ENCODE measurements around the gene TEX29. TPM values are rescaled to one million over a fixed set of nuclear protein-coding genes. Genes with fewer than 3 reads are reported as not detected.

TEX29 gene
- total RNA-seq, 1 donor from 2014 or later, result not detected

DNA sequence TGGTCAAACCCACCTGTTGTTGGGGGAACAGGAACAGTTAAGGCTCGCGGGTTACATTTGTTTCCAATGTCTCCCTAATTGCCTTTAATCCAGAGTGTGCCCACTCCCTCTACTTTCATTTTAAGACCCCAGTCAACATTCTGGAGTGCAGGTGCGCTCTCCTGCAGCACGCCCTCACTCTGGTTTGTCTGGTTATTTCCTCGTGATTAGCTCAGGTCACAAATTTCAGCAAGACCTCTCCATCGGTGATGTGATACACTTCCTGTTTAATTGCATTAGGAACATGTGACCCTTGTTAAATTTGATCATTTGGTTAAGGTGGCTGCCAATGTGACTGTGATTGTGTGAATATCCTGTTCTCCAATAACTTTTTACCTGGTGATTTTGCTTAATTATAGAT is 53.0 kb downstream of the TEX29 start:
- Histone ChIP-seq H3K27me3 (ENCODE audit: low read depth) (peaks cover 19% of the 10 kb centered on the region), H3K9me3 (replicated peaks) (peaks cover 8% of the 10 kb centered on the region), H3K4me3 (no peak overlapping the region), H3K27ac (replicated peaks) (no peak overlapping the region), H3K36me3 (no peaks in the 10 kb centered on the region), H3K4me1 (no peaks in the 10 kb centered on the region)
- intact Hi-C loops (cut with micrococcal nuclease), result no loop called here
- TF ChIP-seq, protein P1, sequence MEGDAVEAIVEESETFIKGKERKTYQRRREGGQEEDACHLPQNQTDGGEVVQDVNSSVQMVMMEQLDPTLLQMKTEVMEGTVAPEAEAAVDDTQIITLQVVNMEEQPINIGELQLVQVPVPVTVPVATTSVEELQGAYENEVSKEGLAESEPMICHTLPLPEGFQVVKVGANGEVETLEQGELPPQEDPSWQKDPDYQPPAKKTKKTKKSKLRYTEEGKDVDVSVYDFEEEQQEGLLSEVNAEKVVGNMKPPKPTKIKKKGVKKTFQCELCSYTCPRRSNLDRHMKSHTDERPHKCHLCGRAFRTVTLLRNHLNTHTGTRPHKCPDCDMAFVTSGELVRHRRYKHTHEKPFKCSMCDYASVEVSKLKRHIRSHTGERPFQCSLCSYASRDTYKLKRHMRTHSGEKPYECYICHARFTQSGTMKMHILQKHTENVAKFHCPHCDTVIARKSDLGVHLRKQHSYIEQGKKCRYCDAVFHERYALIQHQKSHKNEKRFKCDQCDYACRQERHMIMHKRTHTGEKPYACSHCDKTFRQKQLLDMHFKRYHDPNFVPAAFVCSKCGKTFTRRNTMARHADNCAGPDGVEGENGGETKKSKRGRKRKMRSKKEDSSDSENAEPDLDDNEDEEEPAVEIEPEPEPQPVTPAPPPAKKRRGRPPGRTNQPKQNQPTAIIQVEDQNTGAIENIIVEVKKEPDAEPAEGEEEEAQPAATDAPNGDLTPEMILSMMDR (IDR thresholded peaks at IDR 0.05; ENCODE audit: borderline replicate concordance), result no peak
- no peak for DNase-seq

DNA sequence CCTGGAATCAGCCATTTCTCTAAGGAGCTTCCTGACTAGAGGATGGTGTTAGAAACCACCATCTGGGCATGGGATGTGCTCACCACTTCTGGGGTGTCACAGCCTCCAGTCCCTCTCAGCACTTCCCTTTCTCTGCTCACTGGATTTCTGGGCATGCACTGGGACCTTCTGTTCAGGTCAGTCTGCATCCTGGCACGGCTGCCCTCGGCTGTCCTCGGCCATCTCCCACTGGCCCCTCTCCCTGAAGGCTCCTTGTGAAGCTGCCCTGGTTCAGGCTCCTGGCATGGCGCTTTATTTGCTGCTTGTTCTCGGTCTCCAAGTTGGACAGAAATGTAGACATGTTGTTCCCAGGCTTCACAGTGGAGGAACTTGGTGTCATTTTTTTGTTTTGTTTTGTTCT is 60.0 kb downstream of the TEX29 start:
- H3K9me3 ChIP-seq (replicated peaks), result peaks cover 15% of the 10 kb centered on the region
- no peaks in the 10 kb centered on the region for H3K36me3 ChIP-seq
- TF ChIP-seq, protein P1 (IDR thresholded peaks at IDR 0.05; ENCODE audit: borderline replicate concordance), result no peak
- H3K4me1 ChIP-seq, result no peaks in the 10 kb centered on the region
- intact Hi-C loops (cut with micrococcal nuclease), result no loop called here
- no peak overlapping the region for H3K4me3 ChIP-seq
- DNase-seq, result no peak
- peaks cover 50% of the 10 kb centered on the region for H3K27me3 ChIP-seq (ENCODE audit: low read depth)
- no peak overlapping the region for H3K27ac ChIP-seq (replicated peaks)

DNA sequence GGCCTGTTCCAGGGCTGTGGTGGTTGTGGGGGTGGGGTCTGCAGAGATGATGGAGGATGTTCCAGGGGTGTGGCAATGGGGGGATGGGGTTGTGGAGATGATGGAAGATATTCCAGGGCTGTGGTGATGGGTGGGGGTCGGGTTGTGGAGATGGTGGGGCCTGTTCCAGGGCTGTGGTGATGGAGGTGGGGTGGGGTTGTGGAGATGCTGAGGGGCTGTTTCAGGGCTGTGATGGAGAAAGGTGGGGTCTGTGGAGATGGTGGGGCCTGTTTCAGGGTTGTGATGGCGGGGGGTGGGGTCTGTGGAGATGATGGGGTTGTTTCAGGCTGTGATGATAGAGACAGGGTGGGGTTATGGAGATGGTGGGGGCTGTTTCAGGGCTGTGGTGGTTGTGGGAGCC is 62.0 kb downstream of the TEX29 start:
- no peak for DNase-seq
- H3K36me3 ChIP-seq, result no peaks in the 10 kb centered on the region
- H3K4me1 ChIP-seq, result no peaks in the 10 kb centered on the region
- peaks cover 11% of the 10 kb centered on the region for H3K9me3 ChIP-seq (replicated peaks)
- no peak overlapping the region for H3K27ac ChIP-seq (replicated peaks)
- H3K4me3 ChIP-seq, result no peak overlapping the region
- intact Hi-C loops (cut with micrococcal nuclease), result no loop called here
- H3K27me3 ChIP-seq (ENCODE audit: low read depth), result peaks cover 66% of the 10 kb centered on the region
- TF ChIP-seq, protein P1 (IDR thresholded peaks at IDR 0.05; ENCODE audit: borderline replicate concordance), result no peak

DNA sequence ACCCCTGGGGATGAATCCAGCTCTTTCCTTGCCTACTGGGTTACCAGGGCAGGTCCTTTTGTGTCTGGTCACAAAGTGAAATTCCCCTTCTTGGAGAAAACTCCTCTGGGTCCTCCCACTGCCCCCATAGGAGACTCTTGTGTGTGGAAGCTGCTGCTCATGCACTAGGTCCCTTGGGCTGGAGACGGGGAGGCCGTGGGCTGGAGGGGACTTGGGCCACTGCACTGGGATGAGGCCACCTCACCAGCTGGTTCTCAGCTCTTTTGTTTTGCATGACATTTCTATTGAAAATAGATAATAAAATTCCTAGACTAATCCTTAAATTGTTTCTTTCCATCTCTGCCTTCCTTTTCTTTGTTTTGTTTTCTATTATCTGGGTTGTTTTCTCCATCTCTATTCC is 62.4 kb downstream of the TEX29 start:
- intact Hi-C loops (cut with micrococcal nuclease), result no loop called here
- no peaks in the 10 kb centered on the region for H3K36me3 ChIP-seq
- no peaks in the 10 kb centered on the region for H3K4me1 ChIP-seq
- no peak for DNase-seq
- no peak overlapping the region for H3K27ac ChIP-seq (replicated peaks)
- H3K4me3 ChIP-seq, result no peak overlapping the region
- TF ChIP-seq, protein P1 (IDR thresholded peaks at IDR 0.05; ENCODE audit: borderline replicate concordance), result no peak
- peaks cover 71% of the 10 kb centered on the region for H3K27me3 ChIP-seq (ENCODE audit: low read depth)
- peaks cover 7% of the 10 kb centered on the region for H3K9me3 ChIP-seq (replicated peaks)

DNA sequence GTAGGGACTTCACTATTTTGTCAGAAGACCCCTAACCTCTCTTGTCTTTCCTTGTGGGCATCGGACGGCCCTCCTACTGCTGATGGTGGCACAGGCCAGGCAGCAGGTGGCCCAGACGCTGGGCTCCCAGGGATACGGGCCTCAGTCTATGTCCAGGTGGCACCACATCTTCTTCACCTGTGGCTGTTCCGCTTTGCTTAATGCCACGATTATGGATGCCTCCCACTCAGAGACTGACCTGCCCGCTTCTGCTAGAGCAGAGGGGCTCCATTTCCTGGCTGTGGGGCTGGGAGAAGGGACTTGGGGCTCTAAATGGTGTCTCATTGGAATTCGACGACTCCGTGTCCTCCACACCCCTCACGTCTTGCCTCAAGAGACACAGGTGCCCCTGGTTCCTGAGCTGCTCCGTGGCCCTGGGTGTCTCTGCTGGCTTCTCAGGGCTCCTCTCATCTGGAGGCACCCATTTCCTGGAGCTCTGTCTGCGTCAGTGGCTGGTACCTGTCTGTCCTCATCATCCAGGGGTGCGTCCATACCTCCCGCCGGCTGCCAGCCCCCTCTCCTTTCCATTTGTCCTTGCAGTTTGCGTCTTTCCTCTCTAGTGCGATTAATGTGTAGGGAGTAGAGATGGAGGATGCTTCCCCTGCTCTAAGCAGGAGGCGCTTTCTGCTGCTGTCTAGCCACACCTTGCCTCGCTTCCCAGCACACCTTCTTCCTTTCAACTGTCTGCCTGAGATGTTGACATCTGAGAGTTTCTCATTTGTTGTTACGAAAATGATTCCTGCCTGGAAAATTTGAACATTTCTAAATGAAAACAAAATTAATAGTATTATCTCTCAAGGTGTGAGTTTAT is 63.4 kb downstream of the TEX29 start:
- TF ChIP-seq, protein P1 (IDR thresholded peaks at IDR 0.05; ENCODE audit: borderline replicate concordance), result no peak
- no peak overlapping the region for H3K4me3 ChIP-seq
- H3K27me3 ChIP-seq (ENCODE audit: low read depth), result peaks cover 76% of the 10 kb centered on the region
- H3K4me1 ChIP-seq, result no peaks in the 10 kb centered on the region
- intact Hi-C loops (cut with micrococcal nuclease), result no loop called here
- no peaks in the 10 kb centered on the region for H3K36me3 ChIP-seq
- no peak for DNase-seq
- peaks cover 7% of the 10 kb centered on the region for H3K9me3 ChIP-seq (replicated peaks)
- H3K27ac ChIP-seq (replicated peaks), result no peak overlapping the region

All from left ventricle myocardium inferior (tissue), 1 donor.